DMS79 (cell line): ENCODE data around the gene WWC2.
"Not testable (repeated sequence)": the region's sequence is repeated elsewhere in the genome, so short reads cannot be mapped to it uniquely, and the experiment has no call there.

Source experiments
- DNase-seq: peaks from one replicate; lab custom pipeline; 2025; lab: John Stamatoyannopoulos, UW

WWC2 gene

DNA sequence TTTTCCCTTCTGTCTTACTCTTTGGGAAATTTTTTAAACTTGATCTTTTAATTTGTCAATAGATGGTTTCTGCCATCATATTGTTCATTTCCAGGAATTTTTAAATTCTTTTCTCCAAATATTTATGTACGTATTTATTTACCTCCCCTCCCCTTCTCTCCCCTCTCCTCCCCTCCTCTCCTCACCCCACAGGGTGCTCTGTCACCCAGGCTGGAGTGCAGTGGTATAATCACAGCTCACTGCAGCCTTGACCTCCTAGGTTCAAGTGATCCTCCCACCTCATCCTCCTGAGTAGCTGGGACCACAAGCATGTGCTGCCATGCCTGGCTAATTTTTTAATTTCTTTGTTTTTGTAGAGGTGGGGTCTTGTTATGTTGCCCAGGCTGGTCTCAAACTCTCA is 73.8 kb downstream of the WWC2 start:
- no peak for DNase-seq

DNA sequence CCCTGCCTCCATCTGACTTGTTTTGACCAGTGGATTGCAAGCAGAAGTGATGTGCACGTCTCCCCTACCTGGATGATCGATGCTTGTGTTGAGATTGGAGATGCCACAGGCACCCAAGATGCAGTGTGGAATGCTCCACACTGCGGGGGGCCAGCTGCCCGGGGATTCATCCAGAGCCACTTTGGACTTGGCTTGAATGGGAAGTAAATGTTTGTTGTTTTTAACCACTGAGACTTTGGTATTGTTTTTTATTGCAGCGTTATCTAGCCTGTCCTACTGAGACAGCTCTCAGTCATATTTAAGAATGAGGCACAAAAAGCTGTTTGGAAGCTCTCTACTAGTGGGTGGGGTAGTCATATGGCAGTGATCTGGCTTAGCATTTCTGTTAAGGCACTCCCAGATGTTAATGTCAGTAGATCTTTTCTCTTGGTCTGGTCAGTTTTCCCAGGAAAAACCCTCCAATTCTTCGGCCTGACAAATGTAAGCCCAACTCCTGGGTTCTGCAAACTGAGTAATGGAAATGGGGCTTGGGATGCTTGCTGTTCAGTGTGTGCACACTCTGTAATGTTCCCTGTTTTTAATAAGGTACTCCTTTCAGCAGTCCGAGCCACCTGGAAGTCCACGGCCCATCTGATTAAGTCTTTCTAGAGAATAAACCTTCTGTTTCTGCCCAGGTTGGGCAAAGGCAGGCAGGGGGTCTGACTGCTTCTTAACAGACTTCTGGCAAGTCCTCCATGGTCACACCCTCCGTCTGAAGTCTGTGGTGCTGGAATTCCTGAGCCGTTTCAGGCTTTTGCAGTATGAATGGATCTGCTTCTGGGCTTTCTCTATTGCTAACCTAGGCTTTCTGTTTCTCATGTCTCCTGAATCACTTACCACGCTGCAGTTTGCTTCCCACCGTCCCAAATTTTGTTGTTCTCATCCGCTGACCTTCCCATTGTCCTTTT is 74.8 kb downstream of the WWC2 start:
- no peak for DNase-seq

DNA sequence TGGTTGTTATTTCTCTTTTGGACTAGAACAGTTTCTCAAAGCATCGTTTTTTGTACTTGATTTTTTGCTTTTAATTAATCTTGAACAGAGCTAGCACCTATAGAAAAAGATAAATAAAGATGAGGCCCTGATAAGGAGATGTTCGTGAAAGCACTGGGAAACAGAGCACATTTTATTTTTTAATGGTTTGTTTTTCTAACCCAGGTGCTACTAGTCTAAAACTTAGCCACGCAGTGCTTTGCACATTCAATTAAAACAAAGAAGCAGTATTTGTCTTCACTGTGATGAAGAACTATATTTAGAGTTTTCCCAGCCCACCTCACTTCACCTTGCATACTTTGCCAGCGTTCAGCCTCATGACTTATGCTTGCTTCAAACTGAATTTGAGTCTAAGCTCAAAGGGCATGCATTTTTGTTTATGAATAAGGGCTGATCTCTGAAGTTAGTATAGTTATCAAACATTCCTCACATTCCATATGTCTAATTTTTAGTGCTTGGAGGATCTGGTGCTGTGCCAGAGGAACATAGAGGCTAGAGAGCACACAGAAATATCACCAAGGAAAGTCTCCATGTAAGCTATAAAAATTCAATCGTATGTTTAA is 76.7 kb downstream of the WWC2 start:
- DNase-seq = no peak

DNA sequence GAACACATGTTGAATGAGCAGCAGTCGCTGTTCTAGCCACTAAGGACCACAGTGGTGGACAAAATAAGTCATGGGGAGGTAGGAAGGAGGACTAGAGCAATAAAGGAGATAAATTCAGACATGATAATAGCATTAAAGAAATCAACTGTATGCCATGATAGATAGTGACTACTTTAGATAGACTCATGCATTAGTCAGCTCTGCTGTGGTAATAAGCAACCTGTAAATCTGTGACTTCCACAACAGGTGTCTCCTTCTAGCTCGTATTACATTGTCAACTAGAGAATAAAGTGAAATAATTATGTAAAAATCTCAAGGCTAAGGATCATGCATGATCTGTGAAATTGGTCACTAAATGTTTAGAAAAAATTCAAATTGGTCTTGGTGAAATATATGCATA is 77.9 kb downstream of the WWC2 start:
- no peak for DNase-seq

DNA sequence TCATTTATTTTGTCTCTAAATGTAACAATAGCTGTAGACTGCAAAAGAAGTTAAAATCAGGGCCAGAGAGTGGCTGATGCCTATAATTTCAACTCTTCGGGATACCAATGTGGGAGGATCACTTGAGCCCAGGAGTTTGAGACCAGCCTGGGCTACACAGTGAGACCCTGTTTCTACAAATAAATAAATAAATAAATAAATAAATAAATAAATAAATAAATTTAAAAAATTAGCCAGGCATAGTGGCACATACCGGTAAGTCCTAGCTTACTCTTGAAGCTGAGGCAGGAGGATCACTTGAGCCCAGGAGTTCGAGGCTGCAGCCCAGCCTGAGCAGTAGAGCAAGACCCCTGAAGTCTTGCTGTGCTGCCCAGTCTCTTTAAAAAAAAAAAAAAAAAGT is 79.1 kb downstream of the WWC2 start:
- DNase-seq = no peak

DNA sequence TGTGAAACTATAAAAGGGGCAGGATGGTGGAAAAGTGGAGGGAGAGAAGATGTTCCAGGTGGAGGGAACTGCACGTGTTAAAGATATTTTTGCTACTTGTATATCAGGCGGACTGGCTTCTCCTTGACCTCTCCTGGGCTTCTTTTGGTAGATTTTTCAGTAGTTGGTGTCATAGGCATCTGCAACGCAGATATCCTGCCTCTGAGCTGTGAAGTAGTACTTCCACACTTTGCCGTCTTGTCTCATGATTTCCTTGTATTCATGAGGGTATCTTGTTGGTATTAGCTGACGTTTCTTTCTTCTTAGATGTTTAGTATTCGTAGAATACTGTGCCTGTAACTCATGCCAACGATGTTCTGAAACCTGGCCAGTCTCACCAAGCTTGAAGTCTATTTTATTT is 81.0 kb downstream of the WWC2 start:
- no peak for DNase-seq

DNA sequence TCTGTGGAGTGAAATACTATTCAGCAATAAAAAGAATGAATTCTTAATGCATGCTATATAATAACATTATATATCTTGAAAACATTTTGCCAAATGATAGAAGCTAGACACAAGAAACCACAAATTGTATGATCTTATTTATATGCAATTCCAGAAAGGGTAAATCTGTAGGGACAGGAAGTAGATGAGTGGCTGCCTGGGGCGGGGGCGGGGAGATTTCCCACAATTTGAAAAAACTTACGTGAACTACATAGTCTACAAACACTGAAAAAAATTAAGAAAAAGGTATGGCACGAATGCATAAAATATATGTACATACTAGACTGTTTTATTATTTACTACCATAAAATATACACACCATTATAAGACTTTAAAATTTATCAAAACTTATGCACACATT is 81.6 kb downstream of the WWC2 start:
- no peak for DNase-seq

DNA sequence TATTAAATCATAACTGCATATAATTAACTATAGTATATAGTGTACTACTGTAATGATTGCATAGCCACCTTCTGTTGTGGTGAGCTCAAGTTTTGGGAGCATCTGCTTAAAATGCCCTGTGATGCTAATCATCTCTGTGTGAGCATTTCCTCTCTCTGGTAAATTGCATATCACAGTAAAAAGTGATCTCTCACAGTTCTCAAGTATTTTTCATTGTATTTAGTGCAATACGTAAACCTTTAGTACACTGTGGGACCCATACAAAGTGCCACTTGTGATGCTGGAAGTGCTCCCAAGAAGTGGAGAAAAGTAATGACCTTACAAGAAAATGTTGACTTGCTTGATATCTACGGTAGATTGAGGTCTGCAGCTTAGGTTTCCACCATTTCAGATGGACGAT is 82.0 kb downstream of the WWC2 start:
- peak; percentile 19 for DNase-seq

DNA sequence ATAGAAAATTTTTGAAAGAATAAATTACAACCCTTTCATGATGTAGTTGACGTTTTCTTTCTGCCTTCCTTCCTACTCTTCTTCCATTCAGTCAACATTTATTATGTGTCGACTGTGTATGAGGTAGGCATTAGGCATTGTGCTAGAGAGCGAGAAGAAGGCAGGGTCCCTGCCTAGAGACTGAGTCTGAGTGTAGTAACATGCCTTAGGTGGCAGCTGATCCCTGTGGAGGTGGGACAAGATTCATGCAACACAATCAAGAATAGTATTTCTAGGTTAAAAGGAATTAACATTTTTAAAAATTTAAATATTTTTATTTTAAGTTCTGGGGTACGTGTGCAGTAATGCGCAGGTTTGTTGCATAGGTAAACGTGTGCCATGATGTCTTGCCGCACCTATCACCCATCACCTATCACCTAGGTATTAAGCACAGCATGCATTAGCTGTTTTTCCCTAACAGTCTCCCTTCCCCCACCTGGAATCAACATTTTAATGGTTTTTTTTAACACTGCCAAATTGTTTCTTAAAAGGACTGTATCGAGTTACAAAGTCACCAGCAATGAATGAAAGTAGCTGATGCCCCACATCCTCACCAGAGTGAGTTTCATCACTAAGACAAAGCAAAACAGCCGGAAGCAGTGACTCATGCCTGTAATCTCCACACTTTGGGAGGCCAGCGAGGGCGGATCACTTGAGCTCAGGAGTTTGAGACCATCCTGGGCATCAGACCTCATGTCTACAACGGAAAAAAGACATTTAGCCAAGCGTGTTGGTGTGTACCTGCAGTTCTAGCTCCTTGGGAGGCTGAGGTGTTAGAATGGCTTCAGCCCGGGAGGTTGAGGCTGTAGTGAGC is 84.0 kb downstream of the WWC2 start:
- DNase-seq = no peak

DNA sequence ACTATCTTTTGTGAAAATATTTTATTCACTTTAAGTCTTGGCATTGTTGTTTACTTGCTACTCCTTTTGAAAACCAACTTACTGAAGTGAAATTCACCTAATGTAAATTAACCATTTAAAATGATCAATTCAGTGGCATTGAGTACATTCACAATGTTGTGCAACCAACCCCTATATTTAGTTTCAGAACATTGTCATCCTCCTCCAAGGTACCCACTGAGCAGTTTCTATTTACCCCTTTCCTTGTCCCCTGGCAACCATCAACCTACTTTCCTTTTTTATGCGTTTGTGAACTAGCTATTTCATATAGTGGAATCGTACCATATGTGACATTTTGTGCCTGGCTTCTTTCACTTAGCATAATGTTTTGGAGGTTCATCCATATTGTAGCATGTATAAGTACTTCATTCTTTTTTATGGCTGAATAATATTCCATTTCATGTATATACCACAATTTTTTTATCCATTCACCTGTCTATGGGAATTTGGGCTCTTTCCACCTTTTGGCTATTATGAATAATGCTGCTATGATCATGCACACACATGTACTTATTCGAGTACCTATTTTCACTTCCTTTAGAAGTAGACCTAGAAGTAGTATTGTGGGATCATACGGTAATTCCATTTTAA is 85.0 kb downstream of the WWC2 start:
- no peak for DNase-seq

DNA sequence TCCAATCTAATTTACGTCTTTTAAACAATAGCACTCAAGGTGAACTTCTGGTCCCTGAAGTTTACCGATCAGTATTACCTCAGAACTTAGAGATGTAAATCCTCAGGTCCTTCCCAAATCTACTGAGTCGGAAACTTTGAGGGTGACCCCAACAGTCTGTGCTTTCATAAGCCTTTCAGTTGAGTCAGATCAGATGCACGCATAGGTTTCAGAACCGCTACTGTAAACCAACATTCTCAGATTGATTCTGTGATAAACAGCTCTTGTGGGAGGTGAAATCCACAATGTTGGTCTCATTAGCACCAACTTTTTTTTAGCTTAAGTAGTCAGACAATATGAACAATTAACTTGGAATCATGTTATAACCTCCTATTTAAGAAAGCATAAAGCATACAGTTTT is 86.0 kb downstream of the WWC2 start:
- no peak for DNase-seq

DNA sequence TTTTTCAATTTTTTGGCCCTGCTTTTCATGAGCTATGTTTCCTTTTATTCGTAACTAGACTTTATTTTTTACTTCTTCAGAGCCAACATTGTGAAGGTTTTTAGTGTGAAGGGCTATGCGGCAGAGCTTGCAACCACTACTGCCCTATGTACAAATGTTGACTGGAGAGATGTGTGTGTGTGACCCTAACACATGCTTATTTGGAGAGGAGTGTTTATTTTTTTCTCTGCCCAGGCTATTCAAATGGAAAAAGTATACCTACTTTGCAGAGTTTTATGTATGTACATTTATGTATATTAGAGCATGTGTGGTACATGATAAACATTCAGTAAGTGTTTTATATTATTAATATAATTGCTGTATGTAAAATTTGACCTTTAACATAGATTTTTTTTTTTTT is 86.5 kb downstream of the WWC2 start:
- no peak for DNase-seq

DNA sequence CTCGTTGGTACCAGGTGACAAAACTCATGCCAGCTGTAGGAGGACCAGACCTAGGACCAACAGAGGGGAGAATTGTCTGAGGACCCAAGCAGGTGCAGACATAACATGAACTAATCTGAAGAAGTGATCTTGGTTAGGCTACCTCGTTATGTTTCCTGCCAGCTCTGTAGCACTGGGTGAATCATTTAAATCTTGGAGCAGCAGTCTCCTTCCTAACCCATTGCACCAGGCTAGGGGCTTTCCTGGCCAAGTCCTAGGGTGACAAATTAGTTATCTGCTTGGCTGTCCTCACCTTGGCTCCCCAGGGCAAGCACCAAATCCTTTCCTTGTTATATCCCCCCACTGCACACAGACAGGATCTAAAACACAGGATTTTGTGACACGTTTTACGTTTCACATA is 87.8 kb downstream of the WWC2 start:
- no peak for DNase-seq

DNA sequence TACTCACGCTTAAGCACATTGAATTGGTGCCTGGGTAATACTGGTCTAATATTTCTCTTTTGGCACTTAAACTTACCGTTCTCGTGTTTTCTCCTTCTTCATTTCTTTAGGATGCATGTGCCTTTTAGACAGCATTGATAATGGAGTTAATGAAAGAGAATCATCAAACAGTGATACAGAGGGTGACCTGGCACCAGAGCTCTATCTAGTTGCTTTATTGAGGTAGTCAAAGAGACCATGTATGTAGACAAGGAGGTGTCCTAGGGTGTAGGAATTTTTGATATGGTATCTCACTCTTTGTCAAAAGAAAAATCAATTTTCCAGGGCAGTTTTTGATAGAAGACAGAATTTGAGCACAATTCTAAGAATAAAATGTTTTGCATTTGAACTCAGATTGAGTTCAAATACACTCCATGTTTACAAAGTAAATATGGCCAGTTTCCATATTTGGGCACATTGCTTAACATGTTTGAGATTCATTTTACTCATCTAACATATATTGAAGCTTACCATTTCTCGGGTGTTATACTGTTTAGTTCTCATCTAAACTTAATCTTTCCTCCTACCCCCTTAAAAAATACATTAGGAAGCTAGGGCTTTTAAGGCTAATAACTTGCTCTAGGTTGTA is 92.0 kb downstream of the WWC2 start:
- no peak for DNase-seq

DNA sequence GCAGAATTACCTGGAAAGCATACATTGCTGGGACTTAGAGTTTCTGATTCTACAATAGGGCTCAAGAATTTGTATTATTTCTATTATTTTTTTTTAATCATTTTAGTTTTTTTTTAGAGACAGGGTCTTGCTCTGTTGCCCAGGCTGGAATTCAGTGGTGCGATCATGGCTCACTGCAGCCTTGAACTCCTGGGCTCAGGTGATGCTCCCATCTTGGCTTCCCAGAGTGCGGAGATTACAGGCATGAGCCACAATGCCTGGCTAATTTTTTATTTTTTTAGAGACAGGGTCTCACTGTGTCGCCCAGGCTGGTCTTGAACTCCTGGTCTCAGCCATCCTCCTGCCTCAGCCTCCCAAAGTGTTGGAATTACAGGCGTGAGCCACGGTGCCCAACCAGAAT is 92.6 kb downstream of the WWC2 start:
- DNase-seq = no peak

DNA sequence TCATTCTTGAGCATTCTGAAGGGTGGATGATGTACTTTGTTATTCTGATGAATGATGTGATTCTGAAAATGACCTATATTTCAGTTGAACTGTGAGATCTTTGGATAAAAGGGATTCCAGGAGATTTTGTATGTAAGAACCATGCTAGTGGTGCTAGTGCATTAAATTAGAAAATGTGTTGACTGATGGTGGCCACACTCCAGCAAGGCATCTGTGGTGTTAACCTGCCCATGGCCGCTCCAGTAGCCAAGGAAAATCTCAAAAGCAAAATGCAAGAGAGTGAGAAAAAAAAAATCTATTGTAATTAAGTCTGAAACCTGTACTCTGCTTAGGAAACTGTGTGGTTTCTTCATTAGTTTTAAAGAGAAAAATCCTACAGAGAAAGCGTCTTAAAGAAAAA is 93.5 kb downstream of the WWC2 start:
- no peak for DNase-seq

DNA sequence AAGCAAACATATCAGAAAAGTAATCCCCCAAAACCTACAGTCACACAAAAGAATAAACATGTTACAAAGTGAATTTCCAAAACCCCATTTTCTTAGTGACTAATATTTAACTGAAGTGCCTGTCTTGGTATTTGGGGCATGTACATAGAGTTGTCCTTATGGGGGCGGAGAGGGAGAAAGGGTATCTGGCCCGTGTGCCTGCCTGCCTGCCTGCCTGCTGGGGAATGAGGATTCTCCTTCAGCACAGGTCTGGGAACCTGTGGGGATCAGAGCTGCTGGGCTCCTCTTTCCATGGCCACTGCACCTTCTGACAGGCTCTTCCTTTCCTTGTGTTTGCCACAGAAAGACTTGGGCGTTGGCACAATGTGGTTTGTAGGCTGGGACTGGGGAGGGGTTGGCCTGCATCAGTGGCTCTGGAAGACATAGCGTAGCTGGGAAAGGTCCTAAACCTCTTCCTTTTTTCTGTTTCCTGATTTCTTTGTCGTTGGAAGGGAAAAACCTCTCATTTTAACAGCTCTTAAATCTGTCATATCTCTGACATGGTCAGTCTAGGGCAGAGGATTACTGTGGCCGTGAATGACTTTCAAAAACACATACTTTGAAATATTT is 94.8 kb downstream of the WWC2 start:
- DNase-seq = not testable (repeated sequence)

DNA sequence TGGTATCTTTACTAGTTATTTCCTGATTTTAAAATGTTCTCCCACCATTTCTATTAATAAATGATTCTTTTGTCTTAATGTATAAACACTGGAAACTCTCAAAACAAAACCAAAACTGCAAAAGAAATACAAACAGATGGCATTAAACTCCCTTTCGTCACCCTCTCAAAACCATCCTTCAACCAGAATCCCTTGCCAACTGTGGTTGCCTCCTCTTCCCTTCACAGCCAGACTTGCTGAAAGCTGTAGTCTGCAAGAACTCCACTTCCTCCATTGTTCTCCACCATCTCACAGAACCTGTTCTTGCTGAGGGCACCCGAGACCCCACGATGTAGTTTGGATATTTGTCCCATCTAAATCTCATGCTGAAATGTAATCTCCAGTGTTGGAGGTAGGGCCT is 96.5 kb downstream of the WWC2 start:
- no peak for DNase-seq

DNA sequence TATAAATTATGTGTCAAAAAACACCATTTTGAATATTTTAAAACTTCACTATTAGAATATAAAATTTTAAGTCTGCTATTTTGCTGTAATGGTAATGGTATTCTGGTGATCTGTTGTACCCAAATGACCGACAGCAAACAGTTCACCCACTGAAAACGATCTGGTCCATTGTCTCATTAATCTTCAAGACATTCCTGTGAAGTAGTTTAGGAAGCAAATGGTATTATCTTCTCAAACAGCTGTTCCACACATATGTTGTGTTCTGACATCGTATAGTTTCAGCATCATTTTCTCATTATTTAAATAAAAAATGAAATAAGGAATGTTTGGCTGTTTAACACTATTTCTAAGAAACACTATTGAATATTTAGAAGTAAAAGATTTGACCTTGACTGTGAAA is 98.1 kb downstream of the WWC2 start:
- no peak for DNase-seq

DNA sequence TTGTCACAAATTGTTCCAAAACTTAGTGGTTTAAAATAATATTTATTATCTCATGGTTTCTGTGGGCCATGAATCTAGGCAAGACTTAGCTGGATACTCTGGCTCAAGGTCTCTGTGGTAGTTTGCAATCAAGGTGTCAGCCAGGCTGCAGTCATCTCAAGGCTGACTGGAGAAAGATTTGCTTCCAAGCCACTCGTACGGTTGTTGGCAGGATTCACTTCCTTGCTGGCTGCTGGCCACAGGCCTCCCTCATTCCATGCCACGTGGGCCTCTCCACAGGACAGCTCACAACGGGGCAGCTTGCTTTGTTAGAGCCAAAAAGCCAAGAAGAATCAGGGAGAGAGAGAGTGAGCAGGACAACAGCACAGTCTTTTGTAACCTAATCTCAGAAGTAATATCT is 101.4 kb downstream of the WWC2 start:
- peak; percentile 6 for DNase-seq

DNA sequence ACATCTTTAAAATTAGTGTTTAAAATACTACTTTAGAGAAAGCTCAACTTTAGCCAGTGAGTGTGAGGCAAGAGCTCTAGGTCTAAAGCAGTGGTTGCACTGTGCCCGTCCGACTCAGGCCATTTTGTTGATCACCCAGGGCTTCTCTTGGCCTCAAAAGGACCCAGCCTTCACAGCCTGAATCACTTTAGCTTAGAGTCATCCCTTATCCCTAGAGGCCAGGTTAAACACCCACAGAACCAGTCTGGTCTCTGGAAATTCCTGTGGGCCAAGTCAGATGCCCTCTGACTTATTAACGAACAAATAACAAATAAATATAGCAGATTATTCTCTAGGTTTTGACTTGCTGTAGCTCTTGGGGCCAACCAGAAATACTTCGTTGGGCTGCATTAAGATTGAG is 102.3 kb downstream of the WWC2 start:
- DNase-seq = no peak
